Stimulated activated naive B cell treated with anti-CD40 and anti-IgM and Interleukin-4, amounts not matched to agents 10 μg/mL and 1 μg/mL and 100 μg/mL, for 72 hours (primary cell): Measurements from ENCODE around the gene TAS2R14.

ENCODE experiments used
- ATAC-seq, 2 donors: fragments of 150-1000 bp; cut with Tn5 transposase; replicated peaks; 2 replicates each; pipeline ENCODE4 v1.10.0; 2021; ENCODE audit warnings: moderate library complexity in 1 of 2
- DNase-seq: peaks from one replicate; pipeline ENCODE4 v3.0.0; 2021
- H3K27ac Mint-ChIP-seq: one replicate; pipeline ENCODE4 v1.8.0; 2022; ENCODE audit warnings: mild to moderate bottlenecking, mixed read lengths
- H3K27me3 Mint-ChIP-seq, 2 donors: one replicate each; pipeline ENCODE4 v1.8.0; 2022; ENCODE audit warnings: mixed read lengths in 2 of 2
- H3K36me3 Mint-ChIP-seq, 2 donors: one replicate each; pipeline ENCODE4 v1.8.0; 2022; ENCODE audit warnings: mixed read lengths in 2 of 2, mild to moderate bottlenecking in 1 of 2
- H3K4me1 Mint-ChIP-seq, 2 donors: one replicate each; pipeline ENCODE4 v1.8.0; 2022; ENCODE audit warnings: mixed read lengths in 2 of 2, mild to moderate bottlenecking in 1 of 2
- H3K4me3 Mint-ChIP-seq, 2 donors: one replicate each; pipeline ENCODE4 v1.8.0; 2022; ENCODE audit warnings: mild to moderate bottlenecking in 2 of 2, mixed read lengths in 2 of 2, moderate library complexity in 1 of 2
- H3K9me3 Mint-ChIP-seq, 2 donors: one replicate each; pipeline ENCODE4 v1.8.0; 2022; ENCODE audit warnings: mixed read lengths in 2 of 2, mild to moderate bottlenecking in 1 of 2

Gene TAS2R14

GRCh38 chr12:10939163-10939562 is at the start of gene TAS2R14:
TAS2R14 (minus strand) TSS chr12:10939263; CDS start chr12:10939207, 56 bp downstream.
- no peak for DNase-seq
- Mint-ChIP-seq H3K36me3 (peaks cover 0 to 1% of the 10 kb centered on the region in 2 donors), H3K4me1 (peaks cover 9 to 22% of the 10 kb centered on the region in 2 donors), H3K27me3 (no peaks in the 10 kb centered on the region), H3K27ac (peak within 1 kb of the TSS; percentile 9), H3K4me3 (no peak within 1 kb of the TSS), H3K9me3 (peaks cover 0 to 3% of the 10 kb centered on the region in 2 donors)
- ATAC-seq = no peak

- Mint-ChIP-seq H3K36me3 (peaks cover 18 to 27% of the 10 kb centered on the region in 2 donors), H3K27ac (no peak within 1 kb of the TSS), H3K9me3 (peaks cover 7 to 10% of the 10 kb centered on the region in 2 donors), H3K4me3 (no peak within 1 kb of the TSS), H3K4me1 (peaks cover 0 to 6% of the 10 kb centered on the region in 2 donors), H3K27me3 (no peaks in the 10 kb centered on the region)
- ATAC-seq = no peak
- no peak for DNase-seq
Observed at GRCh38 chr12:10986812-10987211, 47.7 kb upstream of the TAS2R14 start, which contains the start of gene TAS2R50. TAS2R50 (minus strand) TSS chr12:10986912; CDS start chr12:10986860, 52 bp downstream.

- no peak overlapping the region for H3K4me3 Mint-ChIP-seq
- H3K36me3 Mint-ChIP-seq = peaks cover 10 to 18% of the 10 kb centered on the region in 2 donors
- ATAC-seq (peak; percentile 36 to 52), DNase-seq (no peak)
- H3K9me3 Mint-ChIP-seq = peaks cover 0 to under 1% of the 10 kb centered on the region in 2 donors
- H3K27ac Mint-ChIP-seq = no peak overlapping the region
- no peaks in the 10 kb centered on the region for H3K27me3 Mint-ChIP-seq
- peaks cover 3 to 8% of the 10 kb centered on the region in 2 donors for H3K4me1 Mint-ChIP-seq
Observed at GRCh38 chr12:10982244-10982643, 43.2 kb upstream of the TAS2R14 start.

- Mint-ChIP-seq H3K27ac (no peak overlapping the region), H3K36me3 (peaks cover 16 to 19% of the 10 kb centered on the region in 2 donors), H3K4me3 (no peak overlapping the region), H3K9me3 (no peaks in the 10 kb centered on the region), H3K4me1 (peaks cover 2 to 5% of the 10 kb centered on the region in 2 donors), H3K27me3 (no peaks in the 10 kb centered on the region)
- DNase-seq (no peak), ATAC-seq (no peak)
Observed at GRCh38 chr12:10974965-10975364, 35.9 kb upstream of the TAS2R14 start.

- Mint-ChIP-seq H3K27ac (no peak overlapping the region), H3K4me3 (no peak overlapping the region), H3K9me3 (peaks cover 0 to 2% of the 10 kb centered on the region in 2 donors), H3K27me3 (no peaks in the 10 kb centered on the region), H3K36me3 (peaks cover 13 to 24% of the 10 kb centered on the region in 2 donors), H3K4me1 (no peaks in the 10 kb centered on the region)
- DNase-seq = no peak
- no peak for ATAC-seq
Observed at GRCh38 chr12:10968765-10969456, 29.8 kb upstream of the TAS2R14 start.

- H3K27ac Mint-ChIP-seq = no peak overlapping the region
- no peak overlapping the region for H3K4me3 Mint-ChIP-seq
- H3K36me3 Mint-ChIP-seq = peaks cover 10 to 26% of the 10 kb centered on the region in 2 donors
- no peaks in the 10 kb centered on the region for H3K4me1 Mint-ChIP-seq
- ATAC-seq = no peak
- peaks cover 0 to 2% of the 10 kb centered on the region in 2 donors for H3K9me3 Mint-ChIP-seq
- H3K27me3 Mint-ChIP-seq = no peaks in the 10 kb centered on the region
- DNase-seq = no peak
Observed at GRCh38 chr12:10967409-10967808, 28.3 kb upstream of the TAS2R14 start.

- no peak for ATAC-seq
- Mint-ChIP-seq H3K27me3 (no peaks in the 10 kb centered on the region), H3K4me3 (no peak overlapping the region), H3K4me1 (peaks cover 3 to 6% of the 10 kb centered on the region in 2 donors), H3K9me3 (peaks cover 0 to 2% of the 10 kb centered on the region in 2 donors), H3K36me3 (peaks cover 11 to 32% of the 10 kb centered on the region in 2 donors), H3K27ac (no peak overlapping the region)
- DNase-seq = no peak
Observed at GRCh38 chr12:10966314-10966713, 27.3 kb upstream of the TAS2R14 start.

- Mint-ChIP-seq H3K4me1 (peaks cover 9 to 11% of the 10 kb centered on the region in 2 donors), H3K36me3 (peaks cover 11 to 32% of the 10 kb centered on the region in 2 donors), H3K27me3 (no peaks in the 10 kb centered on the region), H3K4me3 (no peak overlapping the region), H3K9me3 (peaks cover 0 to 2% of the 10 kb centered on the region in 2 donors), H3K27ac (no peak overlapping the region)
- no peak for DNase-seq
- no peak for ATAC-seq
Observed at GRCh38 chr12:10965476-10965875, 26.4 kb upstream of the TAS2R14 start.

GRCh38 chr12:10960211-10960610 is 21.1 kb upstream of the TAS2R14 start:
- no peak for DNase-seq
- H3K4me1 Mint-ChIP-seq = peaks cover 10 to 25% of the 10 kb centered on the region in 2 donors
- H3K36me3 Mint-ChIP-seq = peaks cover 32 to 45% of the 10 kb centered on the region in 2 donors
- peak in 1 of 2 donors; percentile 27 for ATAC-seq
- H3K4me3 Mint-ChIP-seq = no peak overlapping the region
- no peaks in the 10 kb centered on the region for H3K27me3 Mint-ChIP-seq
- H3K27ac Mint-ChIP-seq = no peak overlapping the region
- peaks cover 9 to 14% of the 10 kb centered on the region in 2 donors for H3K9me3 Mint-ChIP-seq

GRCh38 chr12:10959804-10960203 is 20.7 kb upstream of the TAS2R14 start:
- Mint-ChIP-seq H3K4me1 (peaks cover 10 to 28% of the 10 kb centered on the region in 2 donors), H3K9me3 (peaks cover 13 to 17% of the 10 kb centered on the region in 2 donors), H3K4me3 (no peak overlapping the region), H3K36me3 (peaks cover 35 to 49% of the 10 kb centered on the region in 2 donors), H3K27me3 (no peaks in the 10 kb centered on the region), H3K27ac (no peak overlapping the region)
- DNase-seq (no peak), ATAC-seq (no peak)

GRCh38 chr12:10957741-10958140 is 18.7 kb upstream of the TAS2R14 start:
- ATAC-seq (no peak), DNase-seq (no peak)
- Mint-ChIP-seq H3K27ac (no peak overlapping the region), H3K9me3 (peaks cover 16 to 22% of the 10 kb centered on the region in 2 donors), H3K36me3 (peaks cover 41 to 60% of the 10 kb centered on the region in 2 donors), H3K4me3 (no peak overlapping the region), H3K27me3 (no peaks in the 10 kb centered on the region), H3K4me1 (peaks cover 13 to 32% of the 10 kb centered on the region in 2 donors)

- Mint-ChIP-seq H3K27ac (no peak overlapping the region), H3K36me3 (peaks cover 42 to 60% of the 10 kb centered on the region in 2 donors), H3K9me3 (peaks cover 16 to 22% of the 10 kb centered on the region in 2 donors), H3K27me3 (no peaks in the 10 kb centered on the region), H3K4me3 (no peak overlapping the region), H3K4me1 (peaks cover 8 to 24% of the 10 kb centered on the region in 2 donors)
- no peak for ATAC-seq
- no peak for DNase-seq
Observed at GRCh38 chr12:10956085-10956484, 17.0 kb upstream of the TAS2R14 start.

- peaks cover 28 to 29% of the 10 kb centered on the region in 2 donors for H3K9me3 Mint-ChIP-seq
- ATAC-seq = no peak
- peaks cover 49 to 63% of the 10 kb centered on the region in 2 donors for H3K36me3 Mint-ChIP-seq
Observed at GRCh38 chr12:10952645-10953044, 13.6 kb upstream of the TAS2R14 start.

GRCh38 chr12:10943167-10943566 is 4.1 kb upstream of the TAS2R14 start:
- Mint-ChIP-seq H3K4me3 (no peak overlapping the region), H3K27ac (no peak overlapping the region), H3K36me3 (peaks cover 6 to 19% of the 10 kb centered on the region in 2 donors)

More at GRCh38 chr12:10952645-10953044, 13.6 kb upstream of the TAS2R14 start:
- no peak overlapping the region for H3K4me3 Mint-ChIP-seq
- H3K27me3 Mint-ChIP-seq = no peaks in the 10 kb centered on the region
- no peak overlapping the region for H3K27ac Mint-ChIP-seq
- DNase-seq = no peak
- H3K4me1 Mint-ChIP-seq = peaks cover 5 to 20% of the 10 kb centered on the region in 2 donors

More at GRCh38 chr12:10943167-10943566, 4.1 kb upstream of the TAS2R14 start:
- no peak for DNase-seq
- no peak for ATAC-seq
- H3K27me3 Mint-ChIP-seq = no peaks in the 10 kb centered on the region
- H3K9me3 Mint-ChIP-seq = peaks cover 12 to 15% of the 10 kb centered on the region in 2 donors
- peaks cover 9 to 16% of the 10 kb centered on the region in 2 donors for H3K4me1 Mint-ChIP-seq
